ENCODE measurements around the gene GNAO1. TPM values are rescaled to one million over a fixed set of nuclear protein-coding genes. Genes with fewer than 3 reads are reported as not detected.

The GNAO1 gene
- total and polyA plus RNA-seq, 2 donors (not counting 1 experiment from before 2014, with no cell fraction given): 0.13 to 5.1 TPM

DNA sequence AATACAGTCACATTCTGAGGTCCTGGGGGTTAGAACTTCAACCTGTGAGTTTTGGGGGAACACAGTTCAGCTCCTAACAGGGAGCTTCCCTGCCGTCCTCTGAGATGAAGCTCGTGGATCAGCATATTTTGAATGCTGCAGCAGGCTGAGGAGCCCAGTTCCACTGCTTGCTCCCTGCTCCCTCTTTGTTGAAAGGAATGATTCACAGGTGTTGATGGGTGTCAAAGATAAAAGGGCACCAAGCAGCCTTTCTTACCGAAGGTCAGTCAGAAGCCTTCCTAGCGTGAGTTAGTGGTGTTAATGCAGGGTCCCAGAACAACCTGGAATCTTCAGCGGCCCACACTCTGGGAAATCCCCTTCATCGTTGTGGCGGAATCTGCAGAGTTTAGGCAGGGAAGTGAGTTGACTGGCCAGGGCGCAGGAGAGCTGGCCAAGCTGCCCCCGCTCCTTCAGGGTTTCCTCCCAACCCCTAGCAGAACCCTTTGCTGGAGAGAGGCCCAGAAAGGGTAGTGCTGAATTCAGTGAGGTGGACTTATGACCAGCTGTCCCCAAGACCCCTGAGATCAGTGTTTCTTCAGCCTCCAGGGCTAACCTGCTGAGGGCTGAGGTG, 114.8 kb downstream of the GNAO1 start:
- no peak overlapping the region for H3K27ac ChIP-seq (ENCODE audit: low read length in 2 of 2)
- peaks cover 0 to 8% (median 0%) of the 10 kb centered on the region in 4 experiments for H3K27me3 ChIP-seq (replicated peaks in 1 of 4; ENCODE audit: control extremely low read depth in 1 of 4, control insufficient read depth in 3 of 4, insufficient read depth in 4 of 4, low read length in 3 of 4)
- no peaks in the 10 kb centered on the region for H4K20me1 ChIP-seq (ENCODE audit: control insufficient read depth, insufficient read depth, low read length, poor library complexity, severe bottlenecking)
- no peaks in the 10 kb centered on the region for H3K36me3 ChIP-seq (replicated peaks in 1 of 2; ENCODE audit: control extremely low read depth in 1 of 2, control insufficient read depth in 1 of 2, extremely low read depth in 1 of 2, insufficient read depth in 2 of 2, low read length in 1 of 2)
- H3K4me3 ChIP-seq (ENCODE audit: control extremely low read depth in 1 of 5, extremely low read depth in 1 of 5, insufficient read depth in 1 of 5, low read depth in 2 of 5, low read length in 4 of 5): no peak overlapping the region
- H3K9ac ChIP-seq (ENCODE audit: low read length): no peak overlapping the region
- H3K79me2 ChIP-seq (ENCODE audit: control insufficient read depth, insufficient read depth, low read length): no peaks in the 10 kb centered on the region
- no peaks in the 10 kb centered on the region for H3K4me1 Mint-ChIP-seq
- no peaks in the 10 kb centered on the region for H3K4me1 ChIP-seq (ENCODE audit: control insufficient read depth in 2 of 2, insufficient read depth in 2 of 2, low read length in 2 of 2)
- no peak for DNase-seq
- H3K9me3 Mint-ChIP-seq (ENCODE audit: insufficient read depth): no peaks in the 10 kb centered on the region
- no peak overlapping the region for H3K4me3 Mint-ChIP-seq
- no peak overlapping the region for H2AFZ ChIP-seq (ENCODE audit: insufficient read depth, low read depth, low read length, poor library complexity, severe bottlenecking)
- ChIA-PET CTCF (interaction anchor here (1.3 to 1.4 kb wide), 2 partner anchors 12 to 841 kb away, joined by 4 read pairs; no protein-coding TSS in a partner anchor), POLR2A (no interaction called here)
- intact Hi-C loops (cut with micrococcal nuclease): no loop called here
- WGBS (ENCODE audit: insufficient coverage): 79% methylated on average over 9 of the region's 9 CpGs
- peaks cover 17% of the 10 kb centered on the region for H3K27me3 Mint-ChIP-seq
- no peaks in the 10 kb centered on the region for H3K9me3 ChIP-seq (ENCODE audit: control extremely low read depth in 1 of 3, control insufficient read depth in 2 of 3, insufficient read depth in 1 of 3, low read length in 2 of 3)
- TF ChIP-seq, protein P1, sequence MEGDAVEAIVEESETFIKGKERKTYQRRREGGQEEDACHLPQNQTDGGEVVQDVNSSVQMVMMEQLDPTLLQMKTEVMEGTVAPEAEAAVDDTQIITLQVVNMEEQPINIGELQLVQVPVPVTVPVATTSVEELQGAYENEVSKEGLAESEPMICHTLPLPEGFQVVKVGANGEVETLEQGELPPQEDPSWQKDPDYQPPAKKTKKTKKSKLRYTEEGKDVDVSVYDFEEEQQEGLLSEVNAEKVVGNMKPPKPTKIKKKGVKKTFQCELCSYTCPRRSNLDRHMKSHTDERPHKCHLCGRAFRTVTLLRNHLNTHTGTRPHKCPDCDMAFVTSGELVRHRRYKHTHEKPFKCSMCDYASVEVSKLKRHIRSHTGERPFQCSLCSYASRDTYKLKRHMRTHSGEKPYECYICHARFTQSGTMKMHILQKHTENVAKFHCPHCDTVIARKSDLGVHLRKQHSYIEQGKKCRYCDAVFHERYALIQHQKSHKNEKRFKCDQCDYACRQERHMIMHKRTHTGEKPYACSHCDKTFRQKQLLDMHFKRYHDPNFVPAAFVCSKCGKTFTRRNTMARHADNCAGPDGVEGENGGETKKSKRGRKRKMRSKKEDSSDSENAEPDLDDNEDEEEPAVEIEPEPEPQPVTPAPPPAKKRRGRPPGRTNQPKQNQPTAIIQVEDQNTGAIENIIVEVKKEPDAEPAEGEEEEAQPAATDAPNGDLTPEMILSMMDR (IDR thresholded peaks at IDR 0.05): no peak
- TF ChIP-seq EZH2 (IDR thresholded peaks at IDR 0.05; ENCODE audit: borderline replicate concordance, insufficient read depth, low read depth, low read length, poor library complexity, severe bottlenecking): no peak
- H3K4me2 ChIP-seq (replicated peaks; ENCODE audit: low read depth, low read length, poor library complexity, severe bottlenecking): no peak overlapping the region
- H3K27ac Mint-ChIP-seq: no peak overlapping the region
- ATAC-seq (ENCODE audit: low read depth): no peak

DNA sequence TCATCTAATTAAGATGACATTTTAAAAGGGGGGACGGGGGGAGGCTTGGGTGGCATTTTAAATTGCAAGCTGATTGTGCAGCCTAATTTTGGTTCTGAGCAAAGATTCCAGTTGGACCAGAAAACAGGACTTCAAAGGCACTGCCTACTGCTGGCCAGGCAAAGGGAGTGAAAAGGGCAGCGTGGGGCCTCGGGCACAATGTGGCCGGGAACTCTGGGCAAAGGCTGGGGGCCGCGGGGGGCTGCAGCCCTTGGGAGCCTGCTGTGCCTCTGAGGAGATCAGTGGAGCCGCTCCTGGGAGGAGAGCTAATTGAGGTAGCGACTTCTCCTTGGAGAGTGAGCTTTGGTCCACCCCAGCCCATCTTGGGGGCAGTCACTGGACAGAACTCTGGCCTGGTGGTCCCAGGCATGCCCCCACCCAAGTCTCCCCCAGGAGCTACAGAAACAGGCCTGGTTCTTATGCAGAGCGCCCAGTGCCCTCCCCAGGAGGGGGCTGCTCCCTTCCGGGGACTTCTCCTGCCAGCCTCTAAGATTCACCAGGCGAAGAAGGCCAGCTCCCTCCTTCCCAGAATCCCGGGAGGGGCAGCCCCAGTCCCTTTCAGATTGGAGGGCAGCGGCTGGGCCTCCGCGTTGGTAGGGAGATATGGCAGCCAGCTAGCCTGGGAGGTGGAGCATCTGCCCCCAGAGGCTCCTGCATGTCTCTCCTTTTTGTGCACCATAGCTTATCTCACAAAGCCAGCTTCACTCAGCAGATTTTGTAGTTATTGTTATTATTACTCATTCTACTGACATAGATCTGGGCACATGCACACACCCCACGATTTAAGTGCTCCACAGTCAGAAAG, 115.6 kb downstream of the GNAO1 start:
- Histone ChIP-seq H3K27ac (ENCODE audit: low read length in 2 of 2) (no peak overlapping the region), H3K4me2 (replicated peaks; ENCODE audit: low read depth, low read length, poor library complexity, severe bottlenecking) (no peak overlapping the region), H2AFZ (ENCODE audit: insufficient read depth, low read depth, low read length, poor library complexity, severe bottlenecking) (no peak overlapping the region), H3K9me3 (ENCODE audit: control extremely low read depth in 1 of 3, control insufficient read depth in 2 of 3, insufficient read depth in 1 of 3, low read length in 2 of 3) (no peaks in the 10 kb centered on the region), H3K4me3 (ENCODE audit: control extremely low read depth in 1 of 5, extremely low read depth in 1 of 5, insufficient read depth in 1 of 5, low read depth in 2 of 5, low read length in 4 of 5) (no peak overlapping the region), H3K79me2 (ENCODE audit: control insufficient read depth, insufficient read depth, low read length) (no peaks in the 10 kb centered on the region), H3K4me1 (ENCODE audit: control insufficient read depth in 2 of 2, insufficient read depth in 2 of 2, low read length in 2 of 2) (no peaks in the 10 kb centered on the region), H3K9ac (ENCODE audit: low read length) (no peak overlapping the region), H3K27me3 (replicated peaks in 1 of 4; ENCODE audit: control extremely low read depth in 1 of 4, control insufficient read depth in 3 of 4, insufficient read depth in 4 of 4, low read length in 3 of 4) (peaks cover 0 to 8% (median 0%) of the 10 kb centered on the region in 4 experiments), H4K20me1 (ENCODE audit: control insufficient read depth, insufficient read depth, low read length, poor library complexity, severe bottlenecking) (no peaks in the 10 kb centered on the region), H3K36me3 (replicated peaks in 1 of 2; ENCODE audit: control extremely low read depth in 1 of 2, control insufficient read depth in 1 of 2, extremely low read depth in 1 of 2, insufficient read depth in 2 of 2, low read length in 1 of 2) (no peaks in the 10 kb centered on the region)
- H3K4me1 Mint-ChIP-seq: no peaks in the 10 kb centered on the region
- no peaks in the 10 kb centered on the region for H3K9me3 Mint-ChIP-seq (ENCODE audit: insufficient read depth)
- H3K4me3 Mint-ChIP-seq: no peak overlapping the region
- peaks cover 17% of the 10 kb centered on the region for H3K27me3 Mint-ChIP-seq
- H3K27ac Mint-ChIP-seq: no peak overlapping the region
- intact Hi-C loops (cut with micrococcal nuclease): no loop called here
- ChIA-PET POLR2A (no interaction called here), CTCF (interaction anchor here (0.7 to 1.2 kb wide), 2 partner anchors 11 kb away, joined by 3 read pairs; no protein-coding TSS in a partner anchor)
- no peak for DNase-seq
- WGBS (ENCODE audit: insufficient coverage): 85% methylated on average over 9 of the region's 16 CpGs
- ATAC-seq (ENCODE audit: low read depth): no peak
- TF ChIP-seq, protein P1 (IDR thresholded peaks at IDR 0.05): no peak
- no peak for TF ChIP-seq EZH2 (IDR thresholded peaks at IDR 0.05; ENCODE audit: borderline replicate concordance, insufficient read depth, low read depth, low read length, poor library complexity, severe bottlenecking)

Measured in B cell (primary cell).